ENCODE data around the gene AMACR.

- TF ChIP-seq CTCF (IDR thresholded peaks at IDR 0.05; ENCODE audit: poor library complexity, severe bottlenecking) (no peak), SMC3 (conservative IDR thresholded peaks at IDR 0.05; ENCODE audit: poor library complexity) (no peak), RAD21 (conservative IDR thresholded peaks at IDR 0.05) (no peak), EP300 (conservative IDR thresholded peaks at IDR 0.05; ENCODE audit: poor library complexity, severe bottlenecking) (no peak), POLR2AphosphoS5 (IDR thresholded peaks at IDR 0.05) (no peak)
Measured at GRCh38 chr5:34001241-34001841, 6.5 kb downstream of the AMACR start.
